ENCODE data around the gene PPP2R1B. TPM values are rescaled to one million over a fixed set of nuclear protein-coding genes. Genes with fewer than 3 reads are reported as not detected.

PPP2R1B gene
- total and polyA plus RNA-seq, 2 of the 8 experiments (the other 6 are each of a cell fraction or from before 2014, with no cell fraction given), result 25.8 to 87.0 TPM

- FAIRE-seq (no peak), DNase-seq (ENCODE audit: low read depth in 1 of 2, low spot score in 2 of 2) (no peak)
- Histone ChIP-seq H3K14ac (ENCODE audit: insufficient read length) (no peak overlapping the region), H3K23ac (ENCODE audit: insufficient read length) (no peak overlapping the region), H3K79me2 (ENCODE audit: control insufficient read depth in 1 of 2, insufficient read depth in 2 of 2, low read length in 2 of 2) (no peaks in the 10 kb centered on the region), H3K36me3 (ENCODE audit: control insufficient read depth in 2 of 4, insufficient read depth in 4 of 4, low read length in 3 of 4) (no peaks in the 10 kb centered on the region), H3K79me1 (ENCODE audit: low read depth, low read length) (no peaks in the 10 kb centered on the region), H2BK5ac (ENCODE audit: low read depth, low read length) (no peak overlapping the region), H3K9ac (replicated peaks in 1 of 4; ENCODE audit: extremely low read depth in 1 of 4, low read depth in 3 of 4, low read length in 3 of 4) (no peak overlapping the region), H4K8ac (ENCODE audit: extremely low read depth, insufficient read depth, low read length) (no peak overlapping the region), H2BK20ac (ENCODE audit: low read length) (no peak overlapping the region), H3K9me3 (ENCODE audit: insufficient read depth in 2 of 2, low read depth in 1 of 2, low read length in 1 of 2) (no peaks in the 10 kb centered on the region), H3K4me3 (ENCODE audit: extremely low read depth in 1 of 4, insufficient read depth in 2 of 4, low read depth in 3 of 4, low read length in 4 of 4) (no peak overlapping the region), H4K5ac (ENCODE audit: insufficient read length, low read depth, low read length) (no peak overlapping the region), H3K27ac (ENCODE audit: low read depth, low read length) (no peak overlapping the region), H3K23me2 (ENCODE audit: low read depth, low read length) (no peaks in the 10 kb centered on the region; the same call in 1 of the 2 replicates), H3K4me1 (replicated peaks in 1 of 4; ENCODE audit: control insufficient read depth in 3 of 4, insufficient read depth in 4 of 4, low read length in 3 of 4) (no peaks in the 10 kb centered on the region), H3K4ac (replicated peaks; ENCODE audit: insufficient read length, low read depth, low read length) (no peak overlapping the region), H3K27me3 (replicated peaks in 1 of 4; ENCODE audit: control insufficient read depth in 3 of 4, extremely low read depth in 1 of 4, insufficient read depth in 3 of 4, low read length in 3 of 4) (no peaks in the 10 kb centered on the region), H4K91ac (replicated peaks; ENCODE audit: insufficient read length, low read length) (no peak overlapping the region), H2BK15ac (ENCODE audit: low read length) (no peak overlapping the region), H2BK120ac (replicated peaks; ENCODE audit: low read depth, low read length) (no peak overlapping the region), H2AFZ (ENCODE audit: low read length) (no peak overlapping the region), H2BK12ac (ENCODE audit: low read depth, low read length) (no peak overlapping the region), H3K18ac (ENCODE audit: extremely low read depth, low read length) (no peak overlapping the region), H2AK5ac (ENCODE audit: low read depth, low read length) (no peak overlapping the region), H3K4me2 (ENCODE audit: insufficient read depth in 1 of 2, low read depth in 2 of 2, low read length in 2 of 2) (no peak overlapping the region), H3K56ac (replicated peaks; ENCODE audit: insufficient read length, low read depth, low read length) (no peak overlapping the region), H4K20me1 (replicated peaks in 1 of 2; ENCODE audit: control insufficient read depth in 1 of 2, insufficient read depth in 2 of 2, low read length in 2 of 2) (peaks cover 0 to 2% of the 10 kb centered on the region in 2 experiments)
- no peak for TF ChIP-seq BRCA1 (IDR thresholded peaks at IDR 0.05; ENCODE audit: low read depth, low read length)
- no peak for TF ChIP-seq POLR2AphosphoS5 (IDR thresholded peaks at IDR 0.05; ENCODE audit: low read depth, low read length)
- no peak for TF ChIP-seq CTBP2 (IDR thresholded peaks at IDR 0.05; ENCODE audit: borderline replicate concordance, insufficient read depth, insufficient read length, low read length)
- TF ChIP-seq RBBP5 (IDR thresholded peaks at IDR 0.05; ENCODE audit: borderline replicate concordance, low read depth, low read length), result no peak
- no peak for TF ChIP-seq SP2 (IDR thresholded peaks at IDR 0.05; ENCODE audit: low read length)
- TF ChIP-seq EP300 (IDR thresholded peaks at IDR 0.05; ENCODE audit: borderline replicate concordance in 1 of 2, low read depth in 2 of 2, low read length in 2 of 2), result no peak
- no peak for TF ChIP-seq KDM4A (IDR thresholded peaks at IDR 0.05; ENCODE audit: low read depth, low read length, severe bottlenecking)
- 86% methylated on average over 3 of the region's 3 CpGs; no CpG with 5 or more reads in 1 of the 2 experiments for WGBS, 2 experiments (ENCODE audit: extremely low coverage in 1 of 2, insufficient coverage in 1 of 2, insufficient read length in 1 of 2, insufficient replicate concordance in 2 of 2, low coverage in 1 of 2, low lambda C conversion rate in 2 of 2, missing lambda C conversion rate in 1 of 2)
- CTCF ChIA-PET (ENCODE audit: partially characterized antibody), result interaction anchor here (1.1 to 1.3 kb wide), 2 partner anchors 14 to 96 kb away, joined by 3 read pairs; no protein-coding TSS in a partner anchor
- POLR2A ChIA-PET (ENCODE audit: partially characterized antibody), result interaction anchor here (1.7 kb wide), 1 partner anchor 10 kb away, joined by 3 read pairs; no protein-coding TSS in a partner anchor
Measured at GRCh38 chr11:111683806-111684205, 82.4 kb downstream of the PPP2R1B start.

All from H1 (cell line).